Nephron progenitor cell (in vitro differentiated cells): Measurements from ENCODE around the gene PRDM16.

Experiments used
- DNase-seq: peaks from one replicate; pipeline ENCODE4 v3.0.0; 2021
- H3K27ac Mint-ChIP-seq: 2 replicates; pipeline ENCODE4 v1.8.0; 2021; ENCODE audit warnings: mild to moderate bottlenecking, moderate library complexity, mixed read lengths
- H3K27me3 Mint-ChIP-seq: 2 replicates; pipeline ENCODE4 v1.8.0; 2021; ENCODE audit warnings: mild to moderate bottlenecking, low read depth, mixed read lengths; ENCODE audit not compliant: poor library complexity
- H3K36me3 Mint-ChIP-seq: 2 replicates; pipeline ENCODE4 v1.8.0; 2021; ENCODE audit warnings: low read depth, mixed read lengths
- H3K4me1 Mint-ChIP-seq: 2 replicates; pipeline ENCODE4 v1.8.0; 2021; ENCODE audit warnings: mixed read lengths
- H3K4me3 Mint-ChIP-seq: 2 replicates; pipeline ENCODE4 v1.8.0; 2021; ENCODE audit warnings: mild to moderate bottlenecking, moderate library complexity, mixed read lengths
- H3K9me3 Mint-ChIP-seq: 2 replicates; pipeline ENCODE4 v1.8.0; 2021; ENCODE audit warnings: mild to moderate bottlenecking, moderate library complexity, mixed read lengths
- CTCF ChIP-seq: fragments of 200-600 bp; sonication (generic); IDR thresholded peaks from 2 replicates; pipeline ENCODE4 v1.5.0; 2021; ENCODE audit warnings: antibody characterized with exemption

PRDM16 gene

DNA sequence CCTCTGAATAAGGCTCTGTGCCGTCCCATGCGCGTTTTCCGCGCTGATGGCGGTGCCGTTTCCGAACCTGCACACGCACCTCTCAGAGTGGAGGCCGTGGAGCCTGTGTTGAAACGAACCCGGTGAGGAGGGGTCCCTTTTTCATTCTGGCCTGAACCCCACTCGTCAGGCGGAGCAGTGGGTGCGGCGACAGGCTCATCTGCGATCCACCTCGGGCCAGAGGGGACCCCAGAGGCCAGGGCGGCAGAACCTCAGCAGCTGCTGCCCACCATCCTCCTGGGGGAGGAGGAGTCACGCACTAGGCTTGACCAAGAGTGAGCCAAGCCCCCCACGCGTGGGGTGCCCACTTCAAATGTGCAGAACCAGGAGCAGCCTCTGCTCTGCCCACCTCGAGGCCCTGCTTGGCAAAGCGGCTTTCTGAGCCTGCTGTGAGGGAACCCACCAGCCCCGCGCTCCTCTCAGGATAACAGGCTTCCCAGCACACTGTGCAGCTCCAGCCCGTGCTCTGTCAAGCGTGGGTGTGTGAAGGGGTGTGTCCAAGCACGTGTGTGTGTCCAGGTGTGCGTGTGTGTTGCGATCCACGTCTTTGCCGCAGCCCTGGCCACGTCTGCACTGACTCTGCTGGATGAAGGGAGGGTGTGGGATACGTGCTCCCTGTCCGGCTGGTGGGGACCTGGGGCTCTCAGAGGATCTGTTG is 6.8 kb downstream of the PRDM16 start:
- H3K27ac Mint-ChIP-seq = no peak overlapping the region
- DNase-seq = no peak
- no peaks in the 10 kb centered on the region for H3K9me3 Mint-ChIP-seq
- H3K4me1 Mint-ChIP-seq = peaks cover 35% of the 10 kb centered on the region
- no peaks in the 10 kb centered on the region for H3K36me3 Mint-ChIP-seq
- H3K4me3 Mint-ChIP-seq = no peak overlapping the region
- no peak for TF ChIP-seq CTCF
- H3K27me3 Mint-ChIP-seq = peaks cover 93% of the 10 kb centered on the region

- no peak for DNase-seq
- TF ChIP-seq CTCF = no peak
- Mint-ChIP-seq H3K9me3 (no peaks in the 10 kb centered on the region), H3K27me3 (peaks cover 87% of the 10 kb centered on the region), H3K27ac (no peak overlapping the region), H3K4me3 (no peak overlapping the region), H3K4me1 (peaks cover 39% of the 10 kb centered on the region), H3K36me3 (no peaks in the 10 kb centered on the region)
Observed at GRCh38 chr1:3076363-3076740, 7.3 kb downstream of the PRDM16 start.

GRCh38 chr1:3077081-3077480 is 8.1 kb downstream of the PRDM16 start:
- DNase-seq = no peak
- peaks cover 80% of the 10 kb centered on the region for H3K27me3 Mint-ChIP-seq
- peaks cover 39% of the 10 kb centered on the region for H3K4me1 Mint-ChIP-seq
- H3K9me3 Mint-ChIP-seq = no peaks in the 10 kb centered on the region
- H3K27ac Mint-ChIP-seq = no peak overlapping the region
- no peak for TF ChIP-seq CTCF
- no peak overlapping the region for H3K4me3 Mint-ChIP-seq
- H3K36me3 Mint-ChIP-seq = no peaks in the 10 kb centered on the region

DNA sequence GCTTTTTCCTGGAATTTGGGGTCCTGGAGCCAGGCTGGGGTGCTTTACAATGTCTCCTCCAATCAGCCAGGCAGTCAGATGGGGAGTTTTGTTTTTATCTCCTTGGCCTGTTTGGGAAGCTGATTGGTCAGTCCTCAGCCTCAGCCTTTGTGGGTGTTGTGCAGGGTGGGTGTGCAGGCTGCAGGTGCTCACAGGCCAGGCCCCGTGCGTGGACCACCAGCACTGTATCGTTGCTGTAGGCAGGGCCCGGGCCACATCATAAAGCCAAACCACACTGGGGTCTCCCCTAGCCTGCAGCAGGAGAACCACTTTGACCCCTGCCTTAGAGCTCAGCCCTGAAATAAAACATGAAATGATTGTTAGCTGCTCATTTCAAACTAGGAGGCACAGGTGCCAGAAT is 8.6 kb downstream of the PRDM16 start:
- DNase-seq = no peak
- Mint-ChIP-seq H3K27me3 (peaks cover 75% of the 10 kb centered on the region), H3K4me3 (no peak overlapping the region), H3K9me3 (no peaks in the 10 kb centered on the region), H3K27ac (no peak overlapping the region), H3K36me3 (no peaks in the 10 kb centered on the region), H3K4me1 (peaks cover 39% of the 10 kb centered on the region)
- TF ChIP-seq CTCF = no peak

GRCh38 chr1:3078430-3078861 is 9.4 kb downstream of the PRDM16 start:
- peaks cover 47% of the 10 kb centered on the region for H3K4me1 Mint-ChIP-seq
- no peaks in the 10 kb centered on the region for H3K9me3 Mint-ChIP-seq
- no peak for TF ChIP-seq CTCF
- peaks cover 67% of the 10 kb centered on the region for H3K27me3 Mint-ChIP-seq
- H3K4me3 Mint-ChIP-seq = no peak overlapping the region
- DNase-seq = no peak
- no peaks in the 10 kb centered on the region for H3K36me3 Mint-ChIP-seq
- no peak overlapping the region for H3K27ac Mint-ChIP-seq

- TF ChIP-seq CTCF = no peak
- H3K36me3 Mint-ChIP-seq = no peaks in the 10 kb centered on the region
- H3K4me1 Mint-ChIP-seq = peaks cover 51% of the 10 kb centered on the region
- H3K27ac Mint-ChIP-seq = no peak overlapping the region
- H3K27me3 Mint-ChIP-seq = peaks cover 68% of the 10 kb centered on the region
- no peaks in the 10 kb centered on the region for H3K9me3 Mint-ChIP-seq
- DNase-seq = no peak
- H3K4me3 Mint-ChIP-seq = no peak overlapping the region
Observed at GRCh38 chr1:3078871-3079270, 9.9 kb downstream of the PRDM16 start.
